ENCODE measurements around the gene CSHL1. TPM values are rescaled to one million over a fixed set of nuclear protein-coding genes. Genes with fewer than 3 reads are reported as not detected.

Gene CSHL1
- total RNA-seq = not detected in 2 replicates

GRCh38 chr17:63911041-63911635 is at the start of gene CSHL1:
Gene CSHL1 (minus strand): TSS chr17:63911258. CDS start chr17:63911196, 62 bp downstream.

GRCh38 chr17:63931981-63932561 is 21.0 kb upstream of the CSHL1 start, which contains the start of gene CD79B:
Gene CD79B (minus strand): TSS chr17:63932331. CDS start chr17:63932261, 70 bp downstream.

GRCh38 chr17:63918789-63919305 is 7.8 kb upstream of the CSHL1 start, which contains the start of gene GH1:
Gene GH1 (minus strand): TSS chr17:63918839. CDS start chr17:63918776, 63 bp downstream.

GRCh38 chr17:63896524-63897354 is 14.3 kb downstream of the CSHL1 start, which contains the start of gene CSH1:
Gene CSH1 (minus strand): TSS chr17:63896574. CDS start chr17:63896511, 63 bp downstream.

GRCh38 chr17:63881935-63882601 is 29.0 kb downstream of the CSHL1 start, which contains the start of gene GH2:
Gene GH2 (minus strand): TSS chr17:63881944. CDS start chr17:63881801, 143 bp downstream.

GRCh38 chr17:63873577-63873976 is 37.5 kb downstream of the CSHL1 start, which contains the start of gene CSH2:
Gene CSH2 (minus strand): TSS chr17:63873677. CDS start chr17:63873614, 63 bp downstream.

Other genes starting within 250 kb of the CSHL1 start
- 6.1 and 6.2 TPM in 2 replicates for gene LIMD2, start 211.1 kb downstream of the CSHL1 start, total RNA-seq
- gene STRADA, start 169.5 kb downstream of the CSHL1 start, total RNA-seq = 14.4 and 15.1 TPM in 2 replicates
- 87.7 and 112 TPM in 2 replicates for gene CCDC47, start 137.7 kb downstream of the CSHL1 start, total RNA-seq
- 56.9 and 70.9 TPM in 2 replicates for gene DDX42, start 137.1 kb downstream of the CSHL1 start, total RNA-seq
- gene PSMC5, start 83.8 kb downstream of the CSHL1 start, total RNA-seq = 50.5 and 127 TPM in 2 replicates
- 116 and 168 TPM in 2 replicates for gene FTSJ3, start 83.6 kb downstream of the CSHL1 start, total RNA-seq
- 58.3 and 83.8 TPM in 2 replicates for gene SMARCD2, start 68.6 kb downstream of the CSHL1 start, total RNA-seq
- not detected in 2 replicates for gene CSH2, start 37.6 kb downstream of the CSHL1 start, total RNA-seq
- gene GH2, start 29.3 kb downstream of the CSHL1 start, total RNA-seq = not detected in 2 replicates
- not detected in 2 replicates for gene CSH1, start 14.7 kb downstream of the CSHL1 start, total RNA-seq
- not detected in 2 replicates for gene GH1, start 7.6 kb upstream of the CSHL1 start, total RNA-seq
- 1.1 and 5.4 TPM in 2 replicates for gene CD79B, start 21.1 kb upstream of the CSHL1 start, total RNA-seq
- under 0.01 TPM in 1 of 2 replicates, not detected in the other for gene SCN4A, start 61.7 kb upstream of the CSHL1 start, total RNA-seq
- 0.38 and 0.85 TPM in 2 replicates for gene PRR29, start 87.1 kb upstream of the CSHL1 start, total RNA-seq
- gene ICAM2, start 109.4 kb upstream of the CSHL1 start, total RNA-seq = 22.4 and 27.9 TPM in 2 replicates
- gene ERN1, start 218.9 kb upstream of the CSHL1 start, total RNA-seq = 8.4 and 16.1 TPM in 2 replicates

All from regular cardiac myocyte (primary cell).